ENCODE measurements around the gene SAG. TPM values are rescaled to one million over a fixed set of nuclear protein-coding genes. Genes with fewer than 3 reads are reported as not detected.

Gene SAG
- total and polyA plus RNA-seq, 2 donors (not counting 3 experiments of a cell fraction or from before 2014, with no cell fraction given), result not detected

GRCh38 chr2:233285921-233286320 lies 21.7 kb upstream of the SAG start:
- no peak for TF ChIP-seq EZH2 (IDR thresholded peaks at IDR 0.05; ENCODE audit: borderline replicate concordance, low read depth, low read length, severe bottlenecking)
- no peak for TF ChIP-seq GATA2 (IDR thresholded peaks at IDR 0.05; ENCODE audit: insufficient read depth, insufficient read length, low read depth, low read length)
- no peak for TF ChIP-seq POLR2AphosphoS5 (IDR thresholded peaks at IDR 0.05; ENCODE audit: insufficient read depth, low read depth, low read length)
- H4K20me1 ChIP-seq (replicated peaks; ENCODE audit: control insufficient read depth, extremely low read depth, insufficient read depth, low read length), result no peaks in the 10 kb centered on the region
- ChIA-PET POLR2A (no interaction called here), CTCF (interaction anchor here (0.6 to 1.0 kb wide), 2 partner anchors 158 to 684 kb away, joined by 3 read pairs; no protein-coding TSS in a partner anchor)
- no TSS peak for BruUV-seq (replicated peaks)
- H3K9ac ChIP-seq (replicated peaks; ENCODE audit: extremely low read depth, insufficient read depth, low read length), result no peak overlapping the region
- intact Hi-C loops (cut with micrococcal nuclease), result loop anchor here (10.0 kb wide), 1 partner anchor 549 kb away; no protein-coding TSS in a partner anchor
- no peak overlapping the region for H3K27ac ChIP-seq (ENCODE audit: insufficient read depth, low read depth, low read length)
- peaks cover 3% of the 10 kb centered on the region for H3K4me1 ChIP-seq (ENCODE audit: control insufficient read depth, extremely low read depth, insufficient read depth, low read length)
- no peaks in the 10 kb centered on the region for H3K27me3 ChIP-seq (ENCODE audit: control insufficient read depth in 2 of 2, insufficient read depth in 2 of 2, low read length in 2 of 2)
- no peak overlapping the region for H2AFZ ChIP-seq (ENCODE audit: low read depth, low read length)
- no peak overlapping the region for H3K4me2 ChIP-seq (ENCODE audit: insufficient read depth, low read length)
- H3K9me3 ChIP-seq (replicated peaks; ENCODE audit: control insufficient read depth, insufficient read depth, low read length), result no peaks in the 10 kb centered on the region
- H3K4me3 ChIP-seq (replicated peaks in 1 of 3; ENCODE audit: insufficient read depth in 1 of 3, low read depth in 1 of 3, low read length in 3 of 3), result no peak overlapping the region
- H3K79me2 ChIP-seq (ENCODE audit: control insufficient read depth, insufficient read depth, low read length), result no peaks in the 10 kb centered on the region
- no peak for DNase-seq (ENCODE audit: low read depth, low spot score)
- peaks cover 12 to 39% of the 10 kb centered on the region in 2 experiments for H3K36me3 ChIP-seq (ENCODE audit: control insufficient read depth in 2 of 2, extremely low read depth in 1 of 2, insufficient read depth in 2 of 2, low read length in 2 of 2)
- dilution Hi-C loops (cut with MboI; ENCODE audit: extremely low pct_ligation_motif_present, low sequenced_read_pairs), result no loop called here
- FAIRE-seq, result no peak
- H3K9me1 ChIP-seq (replicated peaks; ENCODE audit: control insufficient read depth, extremely low read depth, insufficient read depth, low read length), result no peaks in the 10 kb centered on the region

- Histone ChIP-seq H3K79me2 (ENCODE audit: control insufficient read depth, insufficient read depth, low read length) (no peaks in the 10 kb centered on the region), H3K9me3 (replicated peaks; ENCODE audit: control insufficient read depth, insufficient read depth, low read length) (no peaks in the 10 kb centered on the region), H3K9me1 (replicated peaks; ENCODE audit: control insufficient read depth, extremely low read depth, insufficient read depth, low read length) (no peaks in the 10 kb centered on the region), H3K4me1 (ENCODE audit: control insufficient read depth, extremely low read depth, insufficient read depth, low read length) (peaks cover 3% of the 10 kb centered on the region), H3K27me3 (ENCODE audit: control insufficient read depth in 2 of 2, insufficient read depth in 2 of 2, low read length in 2 of 2) (no peaks in the 10 kb centered on the region), H3K27ac (ENCODE audit: insufficient read depth, low read depth, low read length) (no peak overlapping the region), H2AFZ (ENCODE audit: low read depth, low read length) (no peak overlapping the region), H3K9ac (replicated peaks; ENCODE audit: extremely low read depth, insufficient read depth, low read length) (no peak overlapping the region), H4K20me1 (replicated peaks; ENCODE audit: control insufficient read depth, extremely low read depth, insufficient read depth, low read length) (no peaks in the 10 kb centered on the region), H3K36me3 (ENCODE audit: control insufficient read depth in 2 of 2, extremely low read depth in 1 of 2, insufficient read depth in 2 of 2, low read length in 2 of 2) (peaks cover 15 to 47% of the 10 kb centered on the region in 2 experiments), H3K4me3 (replicated peaks in 1 of 3; ENCODE audit: insufficient read depth in 1 of 3, low read depth in 1 of 3, low read length in 3 of 3) (no peak overlapping the region), H3K4me2 (ENCODE audit: insufficient read depth, low read length) (no peak overlapping the region)
- dilution Hi-C loops (cut with MboI; ENCODE audit: extremely low pct_ligation_motif_present, low sequenced_read_pairs) (no loop called here), intact Hi-C loops (cut with micrococcal nuclease) (loop anchor here (10.0 kb wide), 1 partner anchor 547 kb away; no protein-coding TSS in a partner anchor)
- CTCF ChIA-PET, result interaction anchor here (0.9 to 1.4 kb wide), 2 partner anchors 10 to 156 kb away, joined by 3 read pairs; no protein-coding TSS in a partner anchor
- BruUV-seq (replicated peaks), result no TSS peak
- no peak for DNase-seq (ENCODE audit: low read depth, low spot score)
- TF ChIP-seq FOS (IDR thresholded peaks at IDR 0.05; ENCODE audit: borderline replicate concordance, insufficient read depth, low read length) (no peak), JUN (IDR thresholded peaks at IDR 0.05; ENCODE audit: borderline replicate concordance, insufficient read depth, insufficient read length, low read depth) (no peak), POLR2AphosphoS5 (IDR thresholded peaks at IDR 0.05; ENCODE audit: insufficient read depth, low read depth, low read length) (no peak), MYC (IDR thresholded peaks at IDR 0.05; ENCODE audit: low read depth, low read length) (no peak), CTCF (IDR thresholded peaks at IDR 0.05; ENCODE audit: extremely low read depth in 1 of 2, insufficient read depth in 1 of 2, low read depth in 1 of 2, low read length in 2 of 2) (no peak), POLR2A (IDR thresholded peaks at IDR 0.05; ENCODE audit: low read depth, low read length) (no peak), GATA2 (IDR thresholded peaks at IDR 0.05; ENCODE audit: insufficient read depth, insufficient read length, low read depth, low read length) (no peak), EZH2 (IDR thresholded peaks at IDR 0.05; ENCODE audit: borderline replicate concordance, low read depth, low read length, severe bottlenecking) (no peak), MAX (IDR thresholded peaks at IDR 0.05; ENCODE audit: insufficient read depth, insufficient read length) (no peak)
- no peak for FAIRE-seq
- POLR2A ChIA-PET, result no interaction called here
These were observed 19.7 kb upstream of the SAG start for GRCh38 chr2:233287871-233288270.
